Upper lobe of left lung (tissue), 4 donors: ENCODE results near the gene CFAP58.
A peak's percentile ranks its signal among the peaks of the same experiment; 100 is the strongest.

Experiments used
- POLR2A ChIP-seq, 4 donors: fragments of 450-650 bp; IDR thresholded peaks; one replicate each; pipeline ENCODE4 v1.5.1; 2016 to 2017; ENCODE audit warnings: antibody characterized with exemption in 4 of 4, mild to moderate bottlenecking in 2 of 4
- POLR2AphosphoS5 ChIP-seq, 2 donors: sonication (generic); formaldehyde crosslinking; IDR thresholded peaks; one replicate each; pipeline ENCODE4 v1.5.1; 2017; ENCODE audit warnings: antibody characterized with exemption in 2 of 2
- TF ChIP-seq, protein P1 (sequence below), 6 experiments: fragments of 450-650 bp in 4 of 6; fragments of 200-600 bp in 2 of 6; sonication (generic) in 2 of 6; IDR thresholded peaks; one replicate each; pipeline ENCODE4 v1.5.1; 2016 to 2019; ENCODE audit warnings: antibody characterized with exemption in 6 of 6

DNA sequence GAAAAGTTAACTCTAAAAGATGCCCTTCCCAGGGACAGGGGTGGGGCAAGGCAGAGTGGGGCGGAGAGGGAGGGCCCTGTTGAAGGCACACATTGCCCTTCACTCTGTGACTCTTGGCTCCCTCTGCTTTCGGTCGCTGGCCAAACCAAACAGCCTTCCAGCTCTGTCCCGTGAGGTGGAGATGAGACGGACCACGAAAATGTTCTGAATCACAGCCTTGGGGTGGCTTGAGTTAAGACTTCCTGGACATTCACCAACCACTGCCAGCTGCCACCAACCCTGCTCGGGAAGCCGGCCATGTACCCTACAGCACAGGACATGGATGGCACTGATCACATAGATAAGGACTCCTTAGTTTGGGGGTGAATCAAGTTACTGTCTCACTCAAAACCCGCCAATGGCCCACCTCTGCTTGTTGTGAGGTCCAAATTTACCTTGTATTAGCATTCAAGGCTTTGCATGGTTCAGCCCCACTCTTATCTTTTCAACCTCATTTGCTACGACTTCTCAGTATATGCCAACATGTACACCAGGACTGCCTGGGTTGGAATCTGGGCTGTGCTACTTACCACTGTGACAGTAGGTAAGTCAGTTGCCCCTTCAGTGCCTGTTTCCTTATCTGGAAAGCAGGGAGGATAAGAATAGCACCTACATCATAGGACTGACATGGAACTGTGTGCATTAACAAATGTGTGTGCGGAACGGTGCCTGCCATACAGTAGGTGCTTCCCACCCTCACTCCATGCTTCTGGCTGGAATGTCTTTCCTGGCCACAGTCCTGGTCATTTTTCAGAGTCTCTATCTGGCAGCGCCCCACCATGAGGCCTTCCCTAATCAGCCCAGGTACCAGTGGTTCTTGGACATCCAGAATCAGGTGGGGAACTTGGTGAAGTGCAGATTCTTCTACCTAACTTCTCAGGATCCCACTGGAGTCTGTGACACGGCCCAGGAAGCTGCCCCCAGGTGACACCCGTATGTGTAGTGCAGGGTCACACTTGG is 43.4 kb upstream of the CFAP58 start:
- TF ChIP-seq, protein P1, sequence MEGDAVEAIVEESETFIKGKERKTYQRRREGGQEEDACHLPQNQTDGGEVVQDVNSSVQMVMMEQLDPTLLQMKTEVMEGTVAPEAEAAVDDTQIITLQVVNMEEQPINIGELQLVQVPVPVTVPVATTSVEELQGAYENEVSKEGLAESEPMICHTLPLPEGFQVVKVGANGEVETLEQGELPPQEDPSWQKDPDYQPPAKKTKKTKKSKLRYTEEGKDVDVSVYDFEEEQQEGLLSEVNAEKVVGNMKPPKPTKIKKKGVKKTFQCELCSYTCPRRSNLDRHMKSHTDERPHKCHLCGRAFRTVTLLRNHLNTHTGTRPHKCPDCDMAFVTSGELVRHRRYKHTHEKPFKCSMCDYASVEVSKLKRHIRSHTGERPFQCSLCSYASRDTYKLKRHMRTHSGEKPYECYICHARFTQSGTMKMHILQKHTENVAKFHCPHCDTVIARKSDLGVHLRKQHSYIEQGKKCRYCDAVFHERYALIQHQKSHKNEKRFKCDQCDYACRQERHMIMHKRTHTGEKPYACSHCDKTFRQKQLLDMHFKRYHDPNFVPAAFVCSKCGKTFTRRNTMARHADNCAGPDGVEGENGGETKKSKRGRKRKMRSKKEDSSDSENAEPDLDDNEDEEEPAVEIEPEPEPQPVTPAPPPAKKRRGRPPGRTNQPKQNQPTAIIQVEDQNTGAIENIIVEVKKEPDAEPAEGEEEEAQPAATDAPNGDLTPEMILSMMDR (IDR thresholded peaks at IDR 0.05): no peak
- TF ChIP-seq POLR2AphosphoS5 (IDR thresholded peaks at IDR 0.05) (peak; percentile 46 to 52), POLR2A (IDR thresholded peaks at IDR 0.05) (no peak)
